ENCODE measurements around the gene PLD1. TPM values are rescaled to one million over a fixed set of nuclear protein-coding genes. Genes with fewer than 3 reads are reported as not detected.
"Not testable (repeated sequence)": the region's sequence is repeated elsewhere in the genome, so short reads cannot be mapped to it uniquely, and the experiment has no call there.

The PLD1 gene
- polyA plus RNA-seq, 1 donor: 11.7 TPM

DNA sequence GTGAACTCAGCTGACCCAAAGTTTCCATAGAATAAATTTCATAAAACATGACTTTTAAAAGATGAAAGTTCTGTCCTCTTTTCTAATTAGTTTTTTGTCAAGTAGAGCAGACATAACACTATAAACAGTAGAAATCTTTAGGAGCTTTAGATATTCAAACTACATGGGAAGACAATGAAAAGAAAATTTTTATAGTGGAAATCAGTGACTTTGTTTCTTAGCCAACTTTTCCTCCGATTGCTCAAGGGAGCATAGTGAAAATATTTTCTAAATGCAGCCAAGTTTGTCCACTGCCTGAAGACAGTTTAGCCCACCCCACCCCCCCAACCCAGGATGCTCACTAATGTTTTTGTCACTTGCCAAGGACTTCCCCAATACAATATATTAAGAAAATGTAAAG, 114.9 kb downstream of the PLD1 start:
- DNase-seq: no peak

DNA sequence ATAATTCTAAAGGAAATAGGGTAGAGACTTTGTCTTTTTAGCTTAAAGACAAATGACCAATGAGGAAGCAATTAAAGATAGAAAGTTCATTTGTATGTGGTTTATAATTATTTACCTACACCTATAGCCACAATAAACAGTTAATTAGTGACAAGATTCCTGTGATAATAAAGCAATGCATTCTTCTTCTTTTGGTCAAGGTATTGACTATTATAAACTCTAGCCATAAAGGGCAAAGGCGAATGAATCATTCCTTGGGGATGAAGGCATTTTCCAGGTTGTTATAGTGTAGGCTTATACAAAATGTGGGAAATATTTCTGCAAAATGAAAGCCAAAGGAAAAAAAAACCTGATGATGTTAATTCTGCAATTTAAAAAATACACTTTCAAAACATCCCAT, 115.4 kb downstream of the PLD1 start:
- DNase-seq: no peak

GRCh38 chr3:171692551-171692950, 117.7 kb downstream of the PLD1 start:
- DNase-seq: not testable (repeated sequence)

DNA sequence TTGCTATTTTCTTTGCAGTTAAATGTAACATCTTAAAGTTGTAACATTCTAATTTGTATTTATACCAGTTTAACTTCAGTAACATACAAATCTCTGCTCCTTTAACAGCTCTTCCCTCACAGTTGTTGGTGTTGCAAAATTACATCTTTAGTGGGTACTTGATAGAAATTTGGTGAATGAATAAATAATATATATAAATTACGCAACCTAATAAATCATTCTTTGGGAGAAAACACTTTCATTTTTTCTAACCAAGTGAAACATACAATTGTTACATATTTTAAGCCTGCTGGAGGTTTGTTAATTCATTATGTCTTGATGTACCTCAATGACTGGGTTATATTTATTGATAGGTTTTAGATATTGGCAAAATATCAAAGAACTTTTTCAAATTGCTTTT, 118.8 kb downstream of the PLD1 start:
- no peak for DNase-seq

DNA sequence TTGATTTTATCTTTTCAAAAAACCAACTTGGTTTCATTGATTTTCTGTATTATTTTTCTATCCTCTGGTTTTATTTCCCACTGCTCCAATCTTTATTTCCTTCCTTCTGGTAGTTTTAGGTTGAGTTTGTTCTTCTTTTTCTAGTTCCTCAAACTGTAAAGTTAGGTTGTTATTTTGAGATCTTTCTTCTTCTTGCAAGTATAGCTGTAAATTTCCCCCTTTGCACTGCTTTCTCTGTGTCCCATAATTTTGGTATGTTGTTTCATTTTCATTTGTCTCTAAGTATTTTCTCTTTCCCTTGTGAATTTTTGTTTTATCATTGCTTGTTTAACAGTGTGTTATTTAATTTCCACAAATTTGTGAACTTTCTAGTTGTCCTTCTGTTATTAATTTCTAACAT, 120.0 kb downstream of the PLD1 start:
- no peak for DNase-seq

- DNase-seq: no peak
Measured at GRCh38 chr3:171688593-171688992, 121.7 kb downstream of the PLD1 start.

GRCh38 chr3:171688002-171688401, 122.3 kb downstream of the PLD1 start:
- DNase-seq: peak; percentile 50

DNA sequence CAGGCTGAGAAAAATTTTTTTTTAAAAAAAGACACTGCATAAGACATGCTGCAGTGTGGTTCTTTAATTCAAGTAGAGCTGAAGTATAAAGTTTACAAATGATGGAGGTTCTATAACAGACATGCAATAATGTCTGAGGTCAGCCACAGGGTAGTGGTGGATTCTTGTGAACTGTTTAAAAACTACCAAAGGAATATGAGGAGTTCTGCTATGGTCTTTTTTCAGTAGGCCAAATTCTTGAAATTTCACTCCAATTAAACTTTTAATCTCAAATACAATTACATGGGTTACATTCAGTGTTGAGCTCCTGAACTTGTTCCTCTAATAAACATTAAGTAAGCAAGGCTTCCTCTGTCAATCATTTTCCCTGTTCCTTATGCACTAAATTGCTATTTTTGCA, 122.7 kb downstream of the PLD1 start:
- no peak for DNase-seq

DNA sequence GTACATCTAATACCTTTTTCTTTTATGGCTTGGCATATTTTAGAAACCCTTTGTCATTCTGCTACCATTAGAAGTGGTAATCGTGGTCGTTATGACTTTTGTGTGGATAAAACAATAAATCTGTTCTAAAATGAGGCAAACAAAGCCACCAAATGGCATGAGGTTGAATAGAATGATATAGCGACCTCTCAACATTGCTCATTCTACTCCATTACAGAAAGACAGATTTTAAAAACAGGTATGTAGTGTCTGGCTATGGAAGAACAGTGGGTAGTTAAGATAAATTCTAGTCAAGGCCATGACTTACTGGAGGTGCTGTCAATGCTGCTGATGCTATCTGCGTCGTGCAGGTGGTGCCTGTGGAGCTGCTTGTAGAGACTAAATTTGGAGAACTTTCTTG, 123.2 kb downstream of the PLD1 start:
- DNase-seq: no peak

DNA sequence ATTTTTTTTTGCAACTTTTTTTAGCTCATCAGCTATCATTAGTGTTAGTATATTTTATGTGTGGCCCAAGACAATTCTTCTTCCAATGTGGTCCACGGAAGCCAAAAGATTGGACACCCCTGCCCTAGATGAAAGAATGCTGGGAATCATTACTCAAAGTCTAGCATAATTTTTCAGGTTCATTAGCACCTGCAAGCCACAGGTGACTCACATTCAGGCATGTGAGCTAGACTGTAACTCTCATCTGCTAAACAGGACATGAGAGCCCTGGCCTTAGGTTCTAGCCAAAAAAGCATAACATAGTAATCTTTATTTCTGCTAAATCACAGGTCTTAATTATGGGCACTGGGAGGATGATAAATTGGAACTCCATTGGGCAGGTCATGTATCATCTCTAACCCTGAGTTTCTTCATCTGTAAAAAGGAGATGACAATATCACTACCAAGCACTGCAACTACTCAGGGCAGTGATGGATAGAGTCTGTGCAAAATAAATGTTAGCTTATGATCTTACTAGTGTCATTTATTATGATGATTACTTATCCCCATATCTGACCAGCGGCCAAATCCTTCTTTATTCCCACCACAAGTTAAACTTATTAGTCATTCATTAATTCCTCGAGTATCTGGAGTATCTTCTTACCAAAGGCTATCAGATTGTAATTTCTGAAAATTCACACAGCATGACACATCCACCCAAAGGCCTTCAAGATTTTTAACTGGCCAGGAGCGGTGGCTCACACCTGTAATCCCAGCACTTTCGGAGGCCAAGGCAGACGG, 125.0 kb downstream of the PLD1 start:
- no peak for DNase-seq

DNA sequence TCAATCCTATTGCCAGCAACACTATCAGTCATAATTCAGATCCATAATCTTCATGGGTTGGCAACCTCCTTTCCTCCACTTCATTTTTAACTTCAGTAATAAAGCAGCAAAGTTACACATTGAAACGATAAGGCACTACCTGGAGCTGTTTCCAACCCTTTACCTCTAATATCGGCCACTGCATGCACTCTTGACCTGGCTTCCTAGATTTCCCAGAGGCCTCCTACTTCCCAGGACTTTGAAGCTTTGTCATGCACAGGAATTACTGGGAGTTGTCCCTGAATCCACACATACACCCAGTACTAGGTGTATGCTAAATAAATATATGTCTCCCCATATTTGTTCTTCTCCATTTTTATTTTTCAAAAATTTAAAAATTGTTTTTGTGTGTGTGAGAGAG, 126.1 kb downstream of the PLD1 start:
- DNase-seq: no peak

DNA sequence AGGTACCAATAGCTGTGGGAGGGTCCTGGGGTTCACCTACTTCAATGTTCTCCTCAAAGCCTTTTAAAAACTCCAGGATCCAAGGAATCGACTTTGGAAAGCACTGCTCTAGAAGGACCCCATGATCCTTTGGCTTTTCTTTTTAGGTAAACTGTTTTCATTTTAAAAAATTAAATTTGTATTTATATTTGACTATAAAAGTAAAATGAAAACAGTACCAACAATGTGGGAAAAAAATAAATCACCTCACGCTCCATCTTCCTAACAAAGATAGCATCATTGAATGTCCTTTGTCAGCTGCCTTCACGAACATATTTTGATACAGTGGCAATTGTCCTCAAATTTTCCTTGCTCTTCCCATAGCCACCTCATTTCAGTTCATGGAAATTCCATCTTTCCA, 127.5 kb downstream of the PLD1 start:
- no peak for DNase-seq

- DNase-seq: no peak
Measured at GRCh38 chr3:171680726-171681411, 129.4 kb downstream of the PLD1 start.

GRCh38 chr3:171678971-171679492, 131.3 kb downstream of the PLD1 start:
- DNase-seq: no peak

- DNase-seq: no peak
Measured at GRCh38 chr3:171677706-171678105, 132.6 kb downstream of the PLD1 start.

DNA sequence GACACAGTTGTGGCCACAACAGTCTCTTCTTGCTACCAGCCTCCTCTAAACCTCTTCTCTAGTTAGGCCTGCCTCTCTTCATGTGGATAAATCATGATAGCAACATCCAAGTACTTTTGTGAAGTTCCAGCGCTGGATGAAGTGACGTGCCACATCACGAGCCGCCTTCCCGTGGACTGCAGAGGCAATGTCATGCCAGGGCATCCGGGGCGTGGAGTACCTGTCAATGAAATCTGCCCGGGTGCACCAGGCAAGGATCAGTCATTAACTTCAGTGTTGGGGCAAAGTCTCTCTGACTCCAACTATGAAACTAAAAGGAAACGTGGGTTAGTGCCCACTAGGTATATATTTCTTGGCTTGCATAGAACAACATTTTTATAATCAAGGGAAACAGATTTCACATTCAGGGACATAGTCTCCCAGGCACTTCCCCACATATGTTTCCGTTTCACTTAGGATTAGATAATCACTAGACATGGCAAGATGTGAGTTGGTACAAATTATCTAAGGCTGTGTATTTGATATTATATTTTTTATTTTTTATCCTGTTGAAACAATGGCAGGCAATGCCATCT, 133.6 kb downstream of the PLD1 start:
- no peak for DNase-seq

- DNase-seq: no peak
Measured at GRCh38 chr3:171673951-171674350, 136.3 kb downstream of the PLD1 start.

GRCh38 chr3:171672538-171672937, 137.7 kb downstream of the PLD1 start:
- DNase-seq: no peak

DNA sequence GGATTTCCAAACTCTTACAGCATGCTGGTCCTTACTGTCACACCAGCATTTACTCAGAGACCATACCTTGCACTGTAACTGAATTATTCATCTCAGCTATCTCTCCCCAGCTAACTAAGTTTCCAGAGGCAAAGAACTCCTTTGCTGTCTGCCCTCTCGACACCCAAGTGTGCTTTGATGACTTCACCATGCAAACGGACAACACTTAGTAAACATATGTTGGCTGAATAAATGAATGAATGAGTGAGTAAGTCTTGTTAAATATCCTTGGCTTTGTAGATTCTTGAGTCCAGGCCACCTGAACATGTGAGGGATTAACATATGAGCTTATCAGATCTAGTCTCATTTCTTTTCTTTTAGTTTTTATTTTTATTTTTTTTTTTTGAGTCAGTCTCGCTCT, 138.2 kb downstream of the PLD1 start:
- DNase-seq: no peak

GRCh38 chr3:171671709-171672108, 138.6 kb downstream of the PLD1 start:
- DNase-seq: no peak

GRCh38 chr3:171666516-171666915, 143.8 kb downstream of the PLD1 start:
- DNase-seq: no peak

DNA sequence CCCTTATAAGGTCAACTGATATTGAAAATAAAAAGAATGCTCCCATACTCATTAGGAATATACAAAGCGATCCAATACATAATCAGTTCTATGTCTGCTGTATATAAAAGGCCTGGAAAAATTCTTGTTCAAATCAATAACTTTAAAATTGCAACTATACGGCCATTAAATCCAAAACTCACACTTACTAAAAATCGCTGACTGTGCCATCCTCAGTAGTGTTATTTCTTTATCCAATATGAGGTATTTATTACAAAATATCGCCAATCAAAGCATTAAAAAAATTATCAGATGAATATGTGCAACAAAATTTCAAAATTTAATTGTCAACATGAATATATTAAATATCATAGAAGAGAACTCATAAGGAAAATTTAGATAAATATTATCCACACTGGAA, 146.5 kb downstream of the PLD1 start:
- DNase-seq: no peak

DNA sequence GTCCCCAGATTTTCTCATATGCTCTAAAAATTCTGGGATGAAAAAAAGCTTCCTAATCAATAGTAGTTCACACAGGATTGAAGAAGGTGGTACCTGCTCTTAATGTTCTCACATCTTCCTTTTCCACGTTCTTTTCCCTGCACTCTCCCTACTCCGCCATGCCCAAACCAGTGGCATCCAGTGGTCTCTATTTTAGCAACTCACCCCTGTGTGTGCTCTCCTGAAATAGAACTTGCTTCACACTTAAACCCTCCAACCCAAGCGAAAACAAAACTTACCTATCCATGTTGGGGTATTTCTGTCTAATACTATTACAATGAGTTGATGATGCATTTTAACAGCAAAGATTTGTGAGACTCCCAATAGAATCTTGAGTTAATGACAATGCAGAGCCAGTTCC, 148.8 kb downstream of the PLD1 start:
- no peak for DNase-seq

- no peak for DNase-seq
Measured at GRCh38 chr3:171660188-171660587, 150.1 kb downstream of the PLD1 start.

All from hindlimb muscle (tissue), 1 donor.